ENCODE measurements around the gene SLC26A9. TPM values are rescaled to one million over a fixed set of nuclear protein-coding genes. Genes with fewer than 3 reads are reported as not detected.

The SLC26A9 gene
- total and polyA plus RNA-seq, 10 of the 15 experiments (the other 5 are each of a cell fraction or from before 2014, with no cell fraction given), result 0.09 to 0.40 (median 0.17) TPM

GRCh38 chr1:205978676-205979075, 35.4 kb upstream of the SLC26A9 start:
- no peaks in the 10 kb centered on the region for H3K36me3 ChIP-seq (ENCODE audit: control insufficient read depth in 2 of 2, insufficient read depth in 2 of 2, low read length in 1 of 2)
- SMC1A ChIA-PET (ENCODE audit: uncharacterized antibody, unreplicated experiment), result interaction anchor here (0.8 to 5.1 kb wide), 6 partner anchors 55 to 321 kb away, joined by 3 to 110 read pairs (median 64); no protein-coding TSS in a partner anchor
- WGBS (ENCODE audit: insufficient coverage, insufficient replicate concordance, low lambda C conversion rate, missing lambda C conversion rate), result 33% methylated on average over 7 of the region's 7 CpGs
- H3K27ac ChIP-seq (ENCODE audit: control insufficient read depth, insufficient read depth), result no peak overlapping the region
- H3K9me3 ChIP-seq (replicated peaks; ENCODE audit: control insufficient read depth, insufficient read depth, low read length), result no peaks in the 10 kb centered on the region
- H2AFZ ChIP-seq (ENCODE audit: control insufficient read depth, low read depth, low read length), result no peak overlapping the region
- TF ChIP-seq USF2 (IDR thresholded peaks at IDR 0.05; ENCODE audit: borderline replicate concordance, low read depth, low read length) (no peak), BCL11A (IDR thresholded peaks at IDR 0.05; ENCODE audit: low read depth, low read length) (no peak), HDAC6 (IDR thresholded peaks at IDR 0.05; ENCODE audit: unreplicated experiment) (no peak), EZH2 (IDR thresholded peaks at IDR 0.05; ENCODE audit: borderline replicate concordance, control insufficient read depth, low read depth, low read length) (no peak), STAT1 (conservative IDR thresholded peaks at IDR 0.05) (no peak), BACH1 (IDR thresholded peaks at IDR 0.05; ENCODE audit: borderline replicate concordance) (no peak)
- H3K79me2 ChIP-seq (ENCODE audit: control insufficient read depth, insufficient read depth, low read length), result no peaks in the 10 kb centered on the region
- RAD21 ChIA-PET (ENCODE audit: unreplicated experiment), result interaction anchor here (2.0 to 4.8 kb wide), 5 partner anchors 8 to 319 kb away, joined by 10 to 158 read pairs (median 121); no protein-coding TSS in a partner anchor
- no peaks in the 10 kb centered on the region for H3K4me1 ChIP-seq (ENCODE audit: control insufficient read depth, insufficient read depth, low read length)
- no peak overlapping the region for H3K4me2 ChIP-seq (ENCODE audit: control insufficient read depth, insufficient read depth)
- POLR2A ChIA-PET, result interaction anchor here (1.8 kb wide), 1 partner anchor 60 kb away, joined by 5 read pairs; no protein-coding TSS in a partner anchor
- DNase-seq (ENCODE audit: low read depth, low spot score), result no peak
- intact Hi-C loops (cut with micrococcal nuclease; ENCODE audit: unreplicated experiment) (loop anchor here (5.0 kb wide), 1 partner anchor 386 kb away; no protein-coding TSS in a partner anchor), in situ Hi-C loops (cut with MboI) (no loop called here)
- H4K20me1 ChIP-seq (ENCODE audit: control insufficient read depth, insufficient read depth), result no peaks in the 10 kb centered on the region
- ATAC-seq, result no peak
- no peaks in the 10 kb centered on the region; a peak in 1 of 4 replicates for H3K27me3 ChIP-seq (replicated peaks in 1 of 2; ENCODE audit: control insufficient read depth in 2 of 2, insufficient read depth in 2 of 2, low read length in 1 of 2)
- BruUV-seq (replicated peaks), result no TSS peak
- no peak for FAIRE-seq
- CTCF ChIA-PET, result interaction anchor here (1.1 to 5.6 kb wide), 13 partner anchors 8 to 319 kb away, joined by 4 to 230 read pairs (median 20); no protein-coding TSS in a partner anchor
- H3K4me3 ChIP-seq, result no peak overlapping the region
- no peak overlapping the region for H3K9ac ChIP-seq (ENCODE audit: control insufficient read depth, insufficient read depth, low read length)
